Activated naive CD4-positive, alpha-beta T cell treated with anti-CD3 and anti-CD28 coated beads for 36 hours (primary cell): ENCODE measurements around the gene PAK1. TPM values are rescaled to one million over a fixed set of nuclear protein-coding genes. Genes with fewer than 3 reads are reported as not detected.
"Not testable (repeated sequence)": the region's sequence is repeated elsewhere in the genome, so short reads cannot be mapped to it uniquely, and the experiment has no call there.

Source experiments
- CTCF ChIA-PET: fragments of 350-600 bp; sonication (Branson Sonifier 250); formaldehyde crosslinking; loops from one replicate; lab custom pipeline; 2021; ENCODE audit warnings: antibody characterized with exemption; lab: Charles Lee
- DNase-seq: peaks from one replicate; pipeline ENCODE4 v3.0.0-alpha.2; 2020
- H3K27ac Mint-ChIP-seq: one replicate; pipeline ENCODE4 v1.8.0; 2021; ENCODE audit warnings: mild to moderate bottlenecking, mixed read lengths
- H3K27me3 Mint-ChIP-seq: one replicate; pipeline ENCODE4 v1.8.0; 2021; ENCODE audit warnings: low read depth, mixed read lengths
- H3K36me3 Mint-ChIP-seq: one replicate; pipeline ENCODE4 v1.8.0; 2021; ENCODE audit warnings: low read depth, mixed read lengths
- H3K4me1 Mint-ChIP-seq: one replicate; pipeline ENCODE4 v1.8.0; 2021; ENCODE audit warnings: low read depth, mixed read lengths
- H3K4me3 Mint-ChIP-seq: one replicate; pipeline ENCODE4 v1.8.0; 2021; ENCODE audit warnings: mild to moderate bottlenecking, moderate library complexity, mixed read lengths
- H3K9me3 Mint-ChIP-seq: one replicate; pipeline ENCODE4 v1.8.0; 2021; ENCODE audit warnings: mixed read lengths
- intact Hi-C: fragments of 100-400 bp; cut with micrococcal nuclease; formaldehyde crosslinking; loops from one replicate; pipeline ENCODE4 v1.15.1; 2023
- total RNA-seq, 2 experiments: library from RNA; stranded (reverse); gene quantifications; one replicate each; pipeline ENCODE4 v1.2.3, GENCODE V29; 2021

The PAK1 gene
- total RNA-seq, 2 experiments from 2014 or later: 45.8 to 49.5 TPM

DNA sequence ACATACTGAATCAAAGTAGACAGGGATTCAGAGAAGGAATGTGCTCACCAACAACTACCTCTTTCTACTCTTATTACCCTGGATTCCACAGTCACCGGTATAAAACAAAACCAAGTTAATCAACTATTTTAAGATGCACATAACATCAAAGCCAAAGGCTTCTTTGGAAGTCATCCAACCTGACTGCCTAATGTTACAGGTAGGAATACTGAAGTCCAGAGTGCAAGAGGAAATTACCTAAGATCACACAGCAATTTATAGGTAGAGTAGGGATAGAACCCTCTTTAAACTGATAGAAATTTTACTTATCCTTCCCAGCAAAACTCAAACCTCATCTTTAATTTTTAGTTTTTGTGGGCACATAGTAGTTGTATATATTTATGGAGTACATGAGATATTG is 76.3 kb downstream of the PAK1 start:
- no peak overlapping the region for H3K4me3 Mint-ChIP-seq
- DNase-seq: no peak
- CTCF ChIA-PET: no interaction called here
- intact Hi-C loops: no loop called here
- no peaks in the 10 kb centered on the region for H3K9me3 Mint-ChIP-seq
- H3K27ac Mint-ChIP-seq: no peak overlapping the region
- H3K4me1 Mint-ChIP-seq: peaks cover 13% of the 10 kb centered on the region
- no peaks in the 10 kb centered on the region for H3K36me3 Mint-ChIP-seq
- H3K27me3 Mint-ChIP-seq: no peaks in the 10 kb centered on the region

- Mint-ChIP-seq H3K4me1 (peaks cover 7% of the 10 kb centered on the region), H3K36me3 (no peaks in the 10 kb centered on the region), H3K4me3 (no peak overlapping the region), H3K9me3 (no peaks in the 10 kb centered on the region), H3K27me3 (no peaks in the 10 kb centered on the region), H3K27ac (no peak overlapping the region)
- no peak for DNase-seq
- intact Hi-C loops: no loop called here
- CTCF ChIA-PET: no interaction called here
Measured at GRCh38 chr11:77396911-77397310, 77.0 kb downstream of the PAK1 start.

DNA sequence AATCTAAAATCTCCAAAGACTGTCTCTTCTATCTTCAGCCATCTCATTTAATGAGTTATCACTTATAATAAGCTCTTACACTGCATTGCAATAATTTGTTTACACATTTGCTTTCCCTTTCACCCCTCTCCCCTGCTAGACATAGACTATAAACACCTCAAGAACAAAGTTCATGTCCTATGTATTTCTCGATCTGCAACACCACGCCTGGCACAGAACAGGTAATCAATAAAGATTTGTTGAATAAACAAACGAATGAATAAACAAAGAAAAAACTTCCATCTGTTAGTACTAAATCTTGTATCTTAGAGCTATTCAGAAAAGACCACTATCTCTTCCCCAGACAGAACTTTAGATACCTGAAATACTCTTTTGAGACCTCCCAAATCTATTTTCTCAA is 77.6 kb downstream of the PAK1 start:
- Mint-ChIP-seq H3K4me3 (no peak overlapping the region), H3K27me3 (no peaks in the 10 kb centered on the region), H3K9me3 (no peaks in the 10 kb centered on the region), H3K36me3 (peaks cover 2% of the 10 kb centered on the region), H3K27ac (no peak overlapping the region), H3K4me1 (peaks cover 2% of the 10 kb centered on the region)
- CTCF ChIA-PET: no interaction called here
- intact Hi-C loops: no loop called here
- DNase-seq: no peak

DNA sequence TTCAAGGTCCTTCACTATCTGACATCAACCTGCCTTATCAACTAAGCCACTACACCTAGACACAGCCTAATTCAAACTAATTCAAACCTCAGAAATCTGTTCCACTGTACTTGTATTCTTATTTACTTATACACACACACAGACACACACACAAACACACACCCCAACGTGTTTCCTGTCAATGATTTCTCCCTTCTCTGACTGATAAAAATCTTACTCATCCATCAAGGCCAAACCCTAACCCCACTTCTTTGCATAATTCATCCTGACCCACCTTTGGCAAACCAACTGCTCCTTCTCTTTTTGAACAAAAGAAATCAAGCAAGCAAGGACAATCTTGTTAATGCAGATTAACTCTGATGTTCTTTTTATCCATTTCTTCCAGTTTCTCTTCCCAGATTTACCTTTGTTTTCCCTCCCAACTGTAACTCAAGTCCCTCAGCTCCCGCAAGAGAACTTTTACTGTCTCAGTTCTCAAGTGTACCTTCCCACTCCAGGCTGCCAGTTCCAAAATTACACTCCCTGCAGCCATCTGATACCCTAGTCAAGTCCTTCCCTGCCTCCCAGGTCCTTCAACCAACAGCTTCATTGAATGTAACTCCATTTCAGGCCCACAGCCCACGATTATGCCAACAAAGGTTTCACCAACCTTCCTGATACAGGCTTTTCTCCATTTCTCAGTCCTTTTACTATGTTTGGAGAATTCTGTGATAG is 78.3 kb downstream of the PAK1 start:
- intact Hi-C loops: no loop called here
- Mint-ChIP-seq H3K9me3 (no peaks in the 10 kb centered on the region), H3K4me1 (no peaks in the 10 kb centered on the region), H3K27ac (no peak overlapping the region), H3K36me3 (peaks cover 5% of the 10 kb centered on the region), H3K4me3 (no peak overlapping the region), H3K27me3 (no peaks in the 10 kb centered on the region)
- CTCF ChIA-PET: no interaction called here
- no peak for DNase-seq

GRCh38 chr11:77392842-77393241 is 81.1 kb downstream of the PAK1 start:
- Mint-ChIP-seq H3K4me1 (no peaks in the 10 kb centered on the region), H3K27me3 (no peaks in the 10 kb centered on the region), H3K9me3 (no peaks in the 10 kb centered on the region), H3K4me3 (no peak overlapping the region), H3K36me3 (peaks cover 13% of the 10 kb centered on the region), H3K27ac (no peak overlapping the region)
- no peak for DNase-seq
- intact Hi-C loops: no loop called here
- CTCF ChIA-PET: interaction anchor here (0.7 kb wide), 1 partner anchor 29 kb away, joined by 3 read pairs; no protein-coding TSS in a partner anchor

- no peak overlapping the region for H3K4me3 Mint-ChIP-seq
- H3K27ac Mint-ChIP-seq: no peak overlapping the region
- intact Hi-C loops: no loop called here
- H3K4me1 Mint-ChIP-seq: no peaks in the 10 kb centered on the region
- H3K9me3 Mint-ChIP-seq: no peaks in the 10 kb centered on the region
- H3K36me3 Mint-ChIP-seq: peaks cover 15% of the 10 kb centered on the region
- DNase-seq: no peak
- no peaks in the 10 kb centered on the region for H3K27me3 Mint-ChIP-seq
- CTCF ChIA-PET: no interaction called here
Measured at GRCh38 chr11:77387701-77388100, 86.2 kb downstream of the PAK1 start.

- no peaks in the 10 kb centered on the region for H3K9me3 Mint-ChIP-seq
Measured at GRCh38 chr11:77386178-77386577, 87.7 kb downstream of the PAK1 start.

DNA sequence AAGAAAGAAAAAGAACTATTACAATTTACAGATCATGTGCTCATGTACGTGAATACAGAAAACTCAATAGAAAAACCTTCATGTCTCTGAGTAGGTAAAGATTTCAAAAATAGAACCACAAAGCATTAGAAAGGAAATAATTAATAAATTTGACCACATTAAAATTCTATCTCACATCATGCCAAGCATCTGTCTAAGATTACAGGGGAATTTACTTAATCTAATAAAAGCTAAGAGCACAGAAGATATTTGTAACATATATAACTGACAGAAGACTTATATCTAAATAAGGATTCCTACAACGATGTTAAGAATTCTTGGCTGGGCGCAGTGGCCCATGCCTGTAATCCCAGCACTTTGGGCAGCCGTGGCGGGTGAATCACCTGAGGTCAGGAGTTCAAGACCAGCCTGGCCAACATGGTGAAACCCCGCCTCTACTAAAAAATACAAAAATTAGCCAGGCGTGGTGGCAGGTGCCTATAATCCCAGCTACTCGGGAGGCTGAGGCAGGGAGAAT is 88.6 kb downstream of the PAK1 start:
- H3K4me1 Mint-ChIP-seq, H3K9me3 Mint-ChIP-seq, H3K27me3 Mint-ChIP-seq, DNase-seq, H3K27ac Mint-ChIP-seq, H3K4me3 Mint-ChIP-seq, intact Hi-C loops, H3K36me3 Mint-ChIP-seq: not testable (repeated sequence)
- CTCF ChIA-PET: interaction anchor here (0.7 kb wide), 1 partner anchor 50 kb away, joined by 4 read pairs; no protein-coding TSS in a partner anchor

More at GRCh38 chr11:77386178-77386577, 87.7 kb downstream of the PAK1 start:
- Mint-ChIP-seq H3K4me1 (no peaks in the 10 kb centered on the region), H3K4me3 (no peak overlapping the region), H3K27me3 (no peaks in the 10 kb centered on the region), H3K27ac (no peak overlapping the region), H3K36me3 (peaks cover 13% of the 10 kb centered on the region)
- DNase-seq: no peak
- intact Hi-C loops: no loop called here
- CTCF ChIA-PET: interaction anchor here (0.7 kb wide), 2 partner anchors 83 to 1264 kb away, joined by 3 to 4 read pairs; no protein-coding TSS in a partner anchor

- DNase-seq: no peak
- intact Hi-C loops: no loop called here
- peaks cover 2% of the 10 kb centered on the region for H3K4me1 Mint-ChIP-seq
- no peaks in the 10 kb centered on the region for H3K27me3 Mint-ChIP-seq
- peaks cover 13% of the 10 kb centered on the region for H3K36me3 Mint-ChIP-seq
- H3K27ac Mint-ChIP-seq: no peak overlapping the region
- H3K4me3 Mint-ChIP-seq: no peak overlapping the region
- H3K9me3 Mint-ChIP-seq: no peaks in the 10 kb centered on the region
- CTCF ChIA-PET: interaction anchor here (0.5 kb wide), 1 partner anchor 1177 kb away, joined by 3 read pairs; no protein-coding TSS in a partner anchor
Measured at GRCh38 chr11:77384571-77384970, 89.3 kb downstream of the PAK1 start.

DNA sequence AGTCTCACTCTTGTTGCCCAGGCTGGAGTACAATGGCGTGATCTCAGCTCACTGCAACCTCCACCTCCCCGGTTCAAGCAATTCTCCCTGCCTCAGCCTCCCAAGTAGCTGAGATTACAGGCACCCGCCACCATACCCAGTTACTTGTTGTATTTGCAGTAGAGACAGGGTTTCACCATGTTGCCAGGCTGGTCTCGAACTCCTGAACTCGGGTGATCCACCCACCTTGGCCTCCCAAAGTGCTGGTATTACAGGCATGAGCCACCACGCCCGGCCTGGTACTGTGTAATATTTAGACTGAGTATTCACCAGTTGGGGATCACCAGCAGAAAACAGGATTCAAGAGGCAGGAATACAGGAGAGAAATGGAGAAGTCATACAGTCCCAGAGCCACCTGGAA is 90.5 kb downstream of the PAK1 start:
- CTCF ChIA-PET: interaction anchor here (0.6 kb wide), 2 partner anchors 24 to 1056 kb away, joined by 3 read pairs; no protein-coding TSS in a partner anchor

GRCh38 chr11:77381729-77382665 is 91.9 kb downstream of the PAK1 start:
- CTCF ChIA-PET: no interaction called here
- no peak overlapping the region for H3K27ac Mint-ChIP-seq

More for the DNA sequence above, 90.5 kb downstream of the PAK1 start:
- H3K9me3 Mint-ChIP-seq, H3K4me3 Mint-ChIP-seq, DNase-seq, intact Hi-C loops, H3K27ac Mint-ChIP-seq, H3K27me3 Mint-ChIP-seq, H3K4me1 Mint-ChIP-seq: not testable (repeated sequence)
- H3K36me3 Mint-ChIP-seq: peaks cover 16% of the 10 kb centered on the region

DNA sequence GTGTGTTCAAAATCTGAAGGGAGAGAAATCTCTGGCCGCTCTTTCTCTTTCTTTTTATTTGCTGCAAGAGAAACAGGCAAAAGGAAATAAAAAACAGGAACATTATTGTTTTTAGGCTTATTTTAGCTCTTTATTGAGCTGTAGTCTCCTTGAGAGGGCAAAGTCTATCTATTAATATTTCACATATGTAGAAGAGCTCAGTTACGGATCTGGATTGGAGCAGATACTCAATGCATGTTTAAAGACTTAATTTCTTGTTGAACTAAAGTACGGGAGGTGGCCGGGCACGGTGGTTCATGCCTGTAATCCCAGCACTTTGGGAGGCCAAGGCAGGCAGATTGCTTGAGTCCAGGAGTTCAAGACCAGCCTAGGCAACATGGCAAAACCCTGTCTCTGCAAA is 94.0 kb downstream of the PAK1 start:
- H3K9me3 Mint-ChIP-seq: no peaks in the 10 kb centered on the region
- intact Hi-C loops: loop anchor here (10.0 kb wide), 1 partner anchor 185 kb away; no protein-coding TSS in a partner anchor
- peaks cover 16% of the 10 kb centered on the region for H3K36me3 Mint-ChIP-seq
- H3K27ac Mint-ChIP-seq: no peak overlapping the region
- H3K4me1 Mint-ChIP-seq: peaks cover 3% of the 10 kb centered on the region
- CTCF ChIA-PET: interaction anchor here (0.5 kb wide), 1 partner anchor 26 kb away, joined by 3 read pairs; no protein-coding TSS in a partner anchor
- no peaks in the 10 kb centered on the region for H3K27me3 Mint-ChIP-seq
- H3K4me3 Mint-ChIP-seq: no peak overlapping the region
- no peak for DNase-seq

More at GRCh38 chr11:77381729-77382665, 91.9 kb downstream of the PAK1 start:
- Mint-ChIP-seq H3K4me1 (peaks cover 3% of the 10 kb centered on the region), H3K4me3 (no peak overlapping the region), H3K9me3 (no peaks in the 10 kb centered on the region), H3K36me3 (peaks cover 16% of the 10 kb centered on the region), H3K27me3 (no peaks in the 10 kb centered on the region)
- intact Hi-C loops: no loop called here
- DNase-seq: no peak
